Stimulated activated CD8-positive, alpha-beta memory T cell treated with anti-CD3 and anti-CD28 coated beads, Interleukin-15, amount 100 ng/mL, for 1 hour (primary cell): ENCODE measurements around the gene LAIR2.
"Not testable (repeated sequence)": the region's sequence is repeated elsewhere in the genome, so short reads cannot be mapped to it uniquely, and the experiment has no call there.

Experiments used
- DNase-seq: peaks from one replicate; pipeline ENCODE4 v3.0.0-alpha.2; 2020; ENCODE audit warnings: low read depth

Gene LAIR2

GRCh38 chr19:54464630-54465425 is 37.8 kb upstream of the LAIR2 start:
- no peak for DNase-seq

DNA sequence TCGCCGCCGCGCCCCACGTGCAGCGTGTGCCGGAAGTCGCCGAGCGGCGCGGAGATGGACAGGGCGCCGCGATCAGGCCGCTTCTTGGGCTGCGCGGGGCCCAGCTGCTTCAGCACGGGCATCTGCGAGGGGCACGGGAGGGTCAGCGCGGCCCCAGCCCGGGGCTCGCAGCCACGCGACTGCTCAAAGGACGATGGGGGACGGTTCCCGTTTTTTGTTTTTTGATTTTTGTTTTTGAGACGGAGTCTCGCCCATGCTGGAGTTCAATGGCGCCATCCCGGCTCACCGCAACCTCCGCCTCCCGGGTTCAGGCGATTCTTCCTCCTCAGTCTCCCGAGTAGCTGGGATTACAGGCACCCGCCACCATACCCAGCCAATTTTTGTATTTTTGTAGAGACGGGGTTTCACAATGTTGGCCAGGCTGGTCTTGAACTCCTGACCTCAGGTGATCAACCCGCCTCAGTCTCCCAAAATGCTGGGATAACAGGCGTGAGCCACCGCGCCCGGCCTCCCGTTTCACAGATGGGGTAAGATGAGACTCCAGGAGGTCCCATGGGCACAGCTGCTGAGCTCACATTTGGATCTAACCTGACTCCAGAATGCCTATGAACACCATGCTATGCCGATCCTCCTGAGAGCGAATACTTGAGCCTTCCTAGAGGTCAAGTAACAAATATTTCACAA is 37.1 kb upstream of the LAIR2 start:
- no peak for DNase-seq

DNA sequence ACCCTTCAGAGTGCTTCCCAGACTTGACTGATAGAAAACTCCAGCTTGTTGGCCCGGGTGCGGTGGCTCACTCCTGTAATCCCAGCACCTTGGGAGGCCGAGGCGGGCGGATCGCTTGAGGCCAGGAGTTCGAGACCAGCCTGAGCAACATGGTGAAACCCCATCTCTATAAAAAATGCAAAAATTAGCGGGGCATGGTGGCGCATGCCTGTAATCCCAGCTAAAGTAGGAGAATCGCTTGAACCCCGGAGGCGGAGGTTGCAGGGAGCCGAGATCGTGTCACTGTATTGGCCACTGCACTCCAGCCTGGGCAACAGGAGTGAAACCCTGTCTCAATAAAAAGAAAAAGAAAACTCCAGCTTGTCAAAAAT is 36.5 kb upstream of the LAIR2 start:
- not testable (repeated sequence) for DNase-seq

GRCh38 chr19:54469496-54469934 is 33.1 kb upstream of the LAIR2 start:
- no peak for DNase-seq

DNA sequence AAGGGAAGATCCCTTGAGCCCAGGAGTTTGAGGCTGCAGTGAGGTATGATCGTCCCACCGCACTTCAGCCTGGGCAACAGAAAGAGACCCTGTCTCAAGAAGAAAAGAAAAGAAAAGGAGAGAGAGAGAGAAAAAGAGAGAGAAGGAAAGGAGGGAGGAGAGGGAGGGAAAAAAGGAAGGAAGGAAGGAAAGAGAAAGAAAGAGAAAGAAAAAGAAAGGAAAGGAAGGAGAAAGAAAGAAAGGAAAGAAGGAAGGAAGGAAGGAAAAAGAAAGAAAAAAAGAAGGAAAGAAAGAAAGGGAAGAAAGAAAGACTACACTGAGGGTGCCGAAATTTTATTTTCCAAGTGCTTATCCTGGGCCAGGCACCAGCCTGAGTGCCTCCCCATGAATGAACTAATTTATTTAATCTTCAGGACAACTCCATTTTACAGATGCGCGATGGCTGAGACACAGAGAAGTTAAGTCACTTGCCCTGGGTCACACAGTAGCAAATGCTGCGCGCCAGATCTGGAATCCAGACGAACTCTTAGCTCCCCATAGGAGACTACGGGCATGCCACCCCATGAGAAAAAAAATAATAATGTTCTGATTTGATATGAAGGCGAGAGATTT is 32.2 kb upstream of the LAIR2 start:
- no peak for DNase-seq

DNA sequence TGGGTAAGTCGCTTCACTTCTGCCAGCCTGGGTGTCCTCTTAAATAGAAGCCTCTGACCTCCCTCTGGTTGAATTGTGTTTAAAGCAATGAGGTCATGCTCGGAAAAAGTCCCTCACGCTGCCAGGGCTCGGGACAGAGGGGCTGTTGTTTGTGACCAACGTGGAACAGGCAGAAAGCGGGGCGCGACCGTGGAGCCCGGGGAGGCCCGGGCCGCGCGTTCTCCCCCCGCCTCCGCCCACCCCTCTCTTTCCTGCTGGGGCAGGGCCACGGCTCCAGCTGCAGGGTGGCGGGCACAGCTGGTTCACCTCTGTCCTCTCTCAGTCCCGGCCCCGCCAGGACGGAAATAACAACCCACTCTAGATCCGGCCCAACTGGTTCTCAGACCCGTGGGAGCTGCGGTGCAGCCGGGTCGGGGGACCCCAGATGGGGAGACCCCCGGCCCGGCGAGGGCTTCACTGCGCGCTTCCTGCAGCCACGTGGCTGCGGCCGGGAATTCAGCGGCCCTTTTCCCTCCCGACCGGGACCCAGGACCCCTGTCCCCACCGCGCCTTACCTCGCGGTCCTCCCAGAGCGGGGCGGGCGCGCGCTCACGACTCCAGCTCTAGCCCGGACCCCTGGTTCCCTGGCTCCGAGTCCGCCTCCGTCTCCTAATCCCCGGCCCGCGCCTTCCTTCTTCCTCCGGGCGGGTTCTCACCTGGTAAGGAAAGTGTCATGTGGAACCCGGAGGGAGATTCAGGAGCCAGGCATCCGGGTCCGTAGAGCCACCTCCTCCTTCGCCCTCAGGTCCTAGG is 31.4 kb upstream of the LAIR2 start:
- no peak for DNase-seq

- no peak for DNase-seq
These were observed 29.4 kb upstream of the LAIR2 start, which contains the start of gene CDC42EP5 for GRCh38 chr19:54473071-54473891. Gene CDC42EP5 (minus strand): TSS chr19:54473296. CDS start chr19:54465547, 7,749 bp downstream.

DNA sequence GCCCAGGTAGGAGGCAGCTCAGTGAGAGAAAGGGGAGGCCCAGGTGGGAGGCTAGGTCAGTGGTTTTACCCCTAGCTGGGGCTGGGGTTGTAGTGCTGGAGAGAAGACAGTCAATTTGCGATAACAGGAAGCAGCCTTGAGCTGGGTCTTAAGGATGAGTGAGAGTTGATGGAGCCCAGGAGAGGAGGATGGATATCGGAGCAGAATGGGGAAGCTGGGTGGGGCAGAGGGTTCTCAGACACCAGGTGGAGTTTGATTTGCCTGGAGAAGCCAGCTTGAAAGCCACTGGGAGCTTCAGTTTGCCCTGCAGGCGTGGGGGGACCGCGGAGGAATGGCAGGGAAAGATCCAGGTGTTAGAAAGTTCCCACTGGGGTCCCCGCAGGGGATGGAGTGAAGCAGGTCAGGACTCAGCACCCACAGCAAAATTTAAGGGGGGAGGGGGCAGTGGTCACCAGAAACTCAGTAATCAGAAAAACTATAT is 28.7 kb upstream of the LAIR2 start:
- DNase-seq: no peak

GRCh38 chr19:54475706-54476105 is 26.9 kb upstream of the LAIR2 start:
- DNase-seq: no peak

- no peak for DNase-seq
These were observed 25.0 kb upstream of the LAIR2 start for GRCh38 chr19:54477650-54478049.

GRCh38 chr19:54478677-54479266 is 23.9 kb upstream of the LAIR2 start:
- DNase-seq: no peak

DNA sequence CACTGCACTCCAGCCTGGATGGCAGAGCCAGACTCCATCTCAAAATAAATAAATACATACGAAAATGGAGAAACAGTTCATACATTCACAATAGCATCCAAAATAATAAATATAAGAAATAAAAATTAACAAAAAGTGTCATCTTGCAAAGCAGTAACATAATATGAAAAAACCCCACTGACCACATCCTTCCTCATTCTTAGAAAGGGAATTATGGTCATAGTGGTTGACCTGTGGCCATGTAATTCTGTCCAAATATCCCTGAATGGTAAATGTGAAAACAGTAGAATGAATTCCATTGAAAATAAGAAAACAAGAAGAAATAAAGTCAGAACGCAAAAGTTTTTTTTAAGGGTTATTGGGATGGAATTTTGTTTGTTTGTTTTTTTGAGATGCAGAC is 22.6 kb upstream of the LAIR2 start:
- DNase-seq: no peak

DNA sequence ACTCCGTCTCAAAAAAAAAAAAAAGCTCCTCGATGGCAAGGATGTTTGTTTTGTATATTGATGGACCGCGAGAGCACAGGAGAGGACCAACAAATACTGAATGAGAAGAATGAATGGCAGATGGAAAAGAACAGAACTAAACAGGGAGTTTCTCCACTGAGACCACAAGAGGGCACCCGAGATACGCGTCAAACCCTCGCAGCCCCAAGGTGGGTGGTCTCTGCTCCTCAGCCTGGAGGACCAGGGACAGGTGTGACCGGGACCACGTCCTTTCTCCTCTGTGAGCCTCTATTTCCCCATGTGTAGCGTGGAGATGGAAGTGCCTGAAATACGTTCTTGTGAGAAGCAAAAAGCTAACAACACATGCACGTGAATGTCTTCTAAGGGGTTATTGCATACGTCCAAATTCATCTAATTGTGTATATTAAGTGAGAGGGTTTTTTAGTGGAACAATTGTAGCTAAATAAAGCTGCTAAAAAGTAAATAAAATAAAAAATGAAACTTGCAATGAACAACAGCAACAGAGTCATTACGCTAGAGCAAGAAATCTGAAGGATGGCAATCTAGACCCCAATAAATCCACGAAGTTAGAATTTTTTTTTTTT is 21.2 kb upstream of the LAIR2 start:
- no peak for DNase-seq

DNA sequence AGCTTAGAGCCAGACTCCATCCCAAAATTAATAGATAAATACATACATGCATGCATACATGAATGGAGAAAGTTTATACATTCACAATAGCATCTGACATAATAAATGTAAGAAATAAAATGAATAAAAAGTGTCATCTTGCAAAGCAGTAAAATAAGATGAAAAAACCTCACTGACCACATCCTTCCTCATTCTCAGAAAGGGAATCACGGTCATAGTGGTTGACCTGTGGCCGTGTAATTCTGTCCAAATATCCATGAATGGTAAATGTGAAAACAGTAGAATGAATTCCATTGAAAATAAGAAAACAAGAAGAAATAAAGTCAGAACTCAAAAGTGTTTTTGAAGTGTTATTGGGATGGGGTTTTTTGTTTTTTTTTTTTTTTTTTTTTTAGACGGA is 19.7 kb upstream of the LAIR2 start:
- DNase-seq: no peak

DNA sequence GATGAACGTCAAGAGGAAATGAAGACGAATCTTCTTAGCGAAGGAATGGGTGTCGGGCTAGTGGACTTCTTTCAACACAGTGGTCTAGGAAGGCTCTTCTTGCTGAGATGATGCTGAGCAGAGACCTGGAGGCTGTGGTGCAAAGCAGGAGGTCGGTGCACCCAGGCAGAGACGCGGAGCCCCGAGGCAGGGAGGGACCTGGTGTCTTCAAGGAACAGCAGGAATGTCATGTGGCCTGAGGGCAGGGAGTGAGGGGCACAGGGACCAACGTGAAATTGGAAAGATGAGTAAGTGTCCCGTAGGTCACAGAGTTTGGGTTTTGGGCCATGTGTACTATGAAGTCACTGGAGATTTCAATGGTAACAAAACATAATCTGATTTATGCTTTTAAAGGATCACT is 18.2 kb upstream of the LAIR2 start:
- DNase-seq: no peak

- no peak for DNase-seq
These were observed 16.8 kb upstream of the LAIR2 start for GRCh38 chr19:54485851-54486250.

- no peak for DNase-seq
These were observed 13.3 kb upstream of the LAIR2 start for GRCh38 chr19:54489341-54489740.

GRCh38 chr19:54489766-54490165 is 12.9 kb upstream of the LAIR2 start:
- no peak for DNase-seq

DNA sequence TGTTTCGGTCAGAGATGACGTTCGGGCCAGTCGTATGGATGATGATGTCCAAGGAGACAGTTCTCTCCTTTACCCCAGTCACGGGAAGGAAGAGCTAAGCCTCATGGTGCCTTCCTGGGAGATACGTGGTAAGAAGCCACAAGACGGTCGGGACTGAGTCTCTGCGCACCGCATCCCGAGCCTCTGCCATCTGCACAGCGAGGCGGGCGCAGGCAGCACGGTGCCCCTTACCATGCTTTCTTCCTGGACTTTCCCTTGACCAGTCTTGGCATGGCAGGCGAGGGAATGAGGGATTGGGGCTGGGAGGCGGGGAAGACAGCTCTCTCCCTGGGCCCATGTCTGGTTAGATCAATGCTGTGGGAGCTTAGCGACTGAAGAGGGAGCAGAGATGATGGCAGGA is 10.1 kb upstream of the LAIR2 start:
- no peak for DNase-seq

- DNase-seq: not testable (repeated sequence)
These were observed 9.6 kb upstream of the LAIR2 start for GRCh38 chr19:54493056-54493455.
